ENCODE results near the gene TBC1D5.
A peak's percentile ranks its signal among the peaks of the same experiment; 100 is the strongest.

The TBC1D5 gene

DNA sequence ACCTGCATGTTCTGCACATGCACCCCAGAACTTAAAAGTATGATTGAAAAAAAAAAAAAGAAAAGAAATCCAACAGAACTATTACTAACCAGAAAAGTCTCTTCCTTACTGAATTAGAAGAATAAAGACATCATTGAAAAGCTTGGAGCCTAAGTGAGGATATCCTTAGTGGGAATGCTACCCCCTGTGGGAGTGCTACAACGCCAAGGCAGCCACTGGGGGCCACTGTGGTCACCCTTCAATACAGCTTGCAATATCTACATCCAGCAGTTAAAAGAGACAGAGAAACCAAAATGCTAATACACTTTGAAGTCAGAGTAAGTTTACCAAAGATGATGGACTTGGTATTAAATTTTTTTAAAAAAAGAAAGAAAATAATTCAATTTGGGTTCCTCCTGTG is 565.7 kb downstream of the TBC1D5 start (continued):
- TF ChIP-seq, protein P1, sequence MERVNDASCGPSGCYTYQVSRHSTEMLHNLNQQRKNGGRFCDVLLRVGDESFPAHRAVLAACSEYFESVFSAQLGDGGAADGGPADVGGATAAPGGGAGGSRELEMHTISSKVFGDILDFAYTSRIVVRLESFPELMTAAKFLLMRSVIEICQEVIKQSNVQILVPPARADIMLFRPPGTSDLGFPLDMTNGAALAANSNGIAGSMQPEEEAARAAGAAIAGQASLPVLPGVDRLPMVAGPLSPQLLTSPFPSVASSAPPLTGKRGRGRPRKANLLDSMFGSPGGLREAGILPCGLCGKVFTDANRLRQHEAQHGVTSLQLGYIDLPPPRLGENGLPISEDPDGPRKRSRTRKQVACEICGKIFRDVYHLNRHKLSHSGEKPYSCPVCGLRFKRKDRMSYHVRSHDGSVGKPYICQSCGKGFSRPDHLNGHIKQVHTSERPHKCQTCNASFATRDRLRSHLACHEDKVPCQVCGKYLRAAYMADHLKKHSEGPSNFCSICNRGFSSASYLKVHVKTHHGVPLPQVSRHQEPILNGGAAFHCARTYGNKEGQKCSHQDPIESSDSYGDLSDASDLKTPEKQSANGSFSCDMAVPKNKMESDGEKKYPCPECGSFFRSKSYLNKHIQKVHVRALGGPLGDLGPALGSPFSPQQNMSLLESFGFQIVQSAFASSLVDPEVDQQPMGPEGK (CRISPR knock-in tag; IDR thresholded peaks at IDR 0.05; ENCODE audit: borderline replicate concordance): no peak
- TF ChIP-seq ZNF565 (CRISPR knock-in tag; conservative IDR thresholded peaks at IDR 0.05; ENCODE audit: low read depth): no peak
- TF ChIP-seq ZFP30 (CRISPR knock-in tag; IDR thresholded peaks at IDR 0.05): no peak
- TF ChIP-seq BACH2 (CRISPR knock-in tag; IDR thresholded peaks at IDR 0.05; ENCODE audit: borderline replicate concordance): no peak
- no peak for TF ChIP-seq RARB (CRISPR knock-in tag; IDR thresholded peaks at IDR 0.05)
- TF ChIP-seq SNAI2 (CRISPR knock-in tag; IDR thresholded peaks at IDR 0.05): no peak
- TF ChIP-seq ARNTL (CRISPR knock-in tag; IDR thresholded peaks at IDR 0.05; ENCODE audit: borderline replicate concordance, low read depth): no peak

DNA sequence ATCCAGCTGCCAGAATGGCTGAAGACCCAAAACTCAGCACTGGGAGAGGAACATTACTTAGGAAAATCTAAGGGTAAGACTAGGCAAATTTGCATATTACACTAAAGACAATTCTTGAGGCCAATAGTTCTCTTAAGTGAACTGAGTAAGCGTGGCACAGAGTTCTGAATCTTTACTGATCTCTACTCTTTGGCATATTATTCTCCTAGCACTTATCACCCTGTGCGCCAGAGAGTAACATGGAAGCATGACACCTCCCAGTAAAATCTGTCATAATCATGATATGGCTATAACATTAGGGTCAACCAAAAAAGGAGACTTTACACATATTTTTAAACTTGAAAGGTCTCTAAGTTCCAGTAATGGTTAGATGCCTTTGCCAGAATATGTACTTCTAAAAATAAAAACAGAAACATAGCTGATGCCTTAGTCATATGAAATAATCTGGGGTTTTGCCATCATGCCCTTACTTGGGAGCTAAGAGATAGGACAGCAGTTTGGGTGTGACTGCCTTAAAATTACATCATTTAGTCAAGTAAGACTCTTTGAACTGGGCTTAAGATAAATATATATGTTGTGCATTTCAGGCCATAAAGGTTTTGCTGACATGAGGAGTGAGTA is 567.1 kb downstream of the TBC1D5 start:
- no peak for TF ChIP-seq GLIS3 (CRISPR knock-in tag; IDR thresholded peaks at IDR 0.05)
- no peak for TF ChIP-seq TOX (CRISPR knock-in tag; IDR thresholded peaks at IDR 0.05; ENCODE audit: borderline replicate concordance)
- no peak for TF ChIP-seq OSR1 (CRISPR knock-in tag; IDR thresholded peaks at IDR 0.05)
- TF ChIP-seq, protein P2, sequence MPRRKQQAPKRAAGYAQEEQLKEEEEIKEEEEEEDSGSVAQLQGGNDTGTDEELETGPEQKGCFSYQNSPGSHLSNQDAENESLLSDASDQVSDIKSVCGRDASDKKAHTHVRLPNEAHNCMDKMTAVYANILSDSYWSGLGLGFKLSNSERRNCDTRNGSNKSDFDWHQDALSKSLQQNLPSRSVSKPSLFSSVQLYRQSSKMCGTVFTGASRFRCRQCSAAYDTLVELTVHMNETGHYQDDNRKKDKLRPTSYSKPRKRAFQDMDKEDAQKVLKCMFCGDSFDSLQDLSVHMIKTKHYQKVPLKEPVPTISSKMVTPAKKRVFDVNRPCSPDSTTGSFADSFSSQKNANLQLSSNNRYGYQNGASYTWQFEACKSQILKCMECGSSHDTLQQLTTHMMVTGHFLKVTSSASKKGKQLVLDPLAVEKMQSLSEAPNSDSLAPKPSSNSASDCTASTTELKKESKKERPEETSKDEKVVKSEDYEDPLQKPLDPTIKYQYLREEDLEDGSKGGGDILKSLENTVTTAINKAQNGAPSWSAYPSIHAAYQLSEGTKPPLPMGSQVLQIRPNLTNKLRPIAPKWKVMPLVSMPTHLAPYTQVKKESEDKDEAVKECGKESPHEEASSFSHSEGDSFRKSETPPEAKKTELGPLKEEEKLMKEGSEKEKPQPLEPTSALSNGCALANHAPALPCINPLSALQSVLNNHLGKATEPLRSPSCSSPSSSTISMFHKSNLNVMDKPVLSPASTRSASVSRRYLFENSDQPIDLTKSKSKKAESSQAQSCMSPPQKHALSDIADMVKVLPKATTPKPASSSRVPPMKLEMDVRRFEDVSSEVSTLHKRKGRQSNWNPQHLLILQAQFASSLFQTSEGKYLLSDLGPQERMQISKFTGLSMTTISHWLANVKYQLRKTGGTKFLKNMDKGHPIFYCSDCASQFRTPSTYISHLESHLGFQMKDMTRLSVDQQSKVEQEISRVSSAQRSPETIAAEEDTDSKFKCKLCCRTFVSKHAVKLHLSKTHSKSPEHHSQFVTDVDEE (CRISPR knock-in tag; IDR thresholded peaks at IDR 0.05): no peak
- no peak for TF ChIP-seq ZNF8 (CRISPR knock-in tag; IDR thresholded peaks at IDR 0.05)
- no peak for TF ChIP-seq SNAI2 (CRISPR knock-in tag; IDR thresholded peaks at IDR 0.05)
- TF ChIP-seq ZNF565 (CRISPR knock-in tag; conservative IDR thresholded peaks at IDR 0.05; ENCODE audit: low read depth): no peak
- peak; percentile 82 for ATAC-seq

DNA sequence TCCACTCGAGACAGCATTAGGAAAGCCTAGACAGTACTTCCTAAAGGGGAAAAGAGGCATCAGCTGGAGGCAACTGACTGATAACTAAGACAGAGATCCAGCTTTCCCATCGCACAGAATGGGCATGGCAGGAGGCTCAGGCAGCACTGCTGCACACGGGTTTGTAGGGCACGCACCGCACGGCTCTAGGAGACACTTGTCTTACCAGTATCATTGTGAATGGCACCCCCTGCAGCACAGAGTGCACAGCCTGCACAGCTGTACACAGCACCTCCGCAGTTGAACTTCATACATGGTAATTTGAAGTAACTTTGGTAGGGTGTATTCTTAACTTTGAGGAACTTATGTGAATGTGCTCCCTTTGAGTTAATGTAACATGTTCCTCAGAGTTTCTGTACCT is 576.1 kb downstream of the TBC1D5 start:
- ATAC-seq: no peak
- TF ChIP-seq, protein P3, sequence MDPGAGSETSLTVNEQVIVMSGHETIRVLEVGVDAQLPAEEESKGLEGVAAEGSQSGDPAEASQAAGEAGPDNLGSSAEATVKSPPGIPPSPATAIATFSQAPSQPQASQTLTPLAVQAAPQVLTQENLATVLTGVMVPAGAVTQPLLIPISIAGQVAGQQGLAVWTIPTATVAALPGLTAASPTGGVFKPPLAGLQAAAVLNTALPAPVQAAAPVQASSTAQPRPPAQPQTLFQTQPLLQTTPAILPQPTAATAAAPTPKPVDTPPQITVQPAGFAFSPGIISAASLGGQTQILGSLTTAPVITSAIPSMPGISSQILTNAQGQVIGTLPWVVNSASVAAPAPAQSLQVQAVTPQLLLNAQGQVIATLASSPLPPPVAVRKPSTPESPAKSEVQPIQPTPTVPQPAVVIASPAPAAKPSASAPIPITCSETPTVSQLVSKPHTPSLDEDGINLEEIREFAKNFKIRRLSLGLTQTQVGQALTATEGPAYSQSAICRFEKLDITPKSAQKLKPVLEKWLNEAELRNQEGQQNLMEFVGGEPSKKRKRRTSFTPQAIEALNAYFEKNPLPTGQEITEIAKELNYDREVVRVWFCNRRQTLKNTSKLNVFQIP (CRISPR knock-in tag; IDR thresholded peaks at IDR 0.05; ENCODE audit: borderline replicate concordance, low read depth): no peak
- no peak for TF ChIP-seq SNAI2 (CRISPR knock-in tag; IDR thresholded peaks at IDR 0.05)
- TF ChIP-seq ZFP30 (CRISPR knock-in tag; IDR thresholded peaks at IDR 0.05): no peak
- TF ChIP-seq ESRRG (CRISPR knock-in tag; IDR thresholded peaks at IDR 0.05): no peak
- TF ChIP-seq ZNF8 (CRISPR knock-in tag; IDR thresholded peaks at IDR 0.05): no peak
- TF ChIP-seq, protein P4, sequence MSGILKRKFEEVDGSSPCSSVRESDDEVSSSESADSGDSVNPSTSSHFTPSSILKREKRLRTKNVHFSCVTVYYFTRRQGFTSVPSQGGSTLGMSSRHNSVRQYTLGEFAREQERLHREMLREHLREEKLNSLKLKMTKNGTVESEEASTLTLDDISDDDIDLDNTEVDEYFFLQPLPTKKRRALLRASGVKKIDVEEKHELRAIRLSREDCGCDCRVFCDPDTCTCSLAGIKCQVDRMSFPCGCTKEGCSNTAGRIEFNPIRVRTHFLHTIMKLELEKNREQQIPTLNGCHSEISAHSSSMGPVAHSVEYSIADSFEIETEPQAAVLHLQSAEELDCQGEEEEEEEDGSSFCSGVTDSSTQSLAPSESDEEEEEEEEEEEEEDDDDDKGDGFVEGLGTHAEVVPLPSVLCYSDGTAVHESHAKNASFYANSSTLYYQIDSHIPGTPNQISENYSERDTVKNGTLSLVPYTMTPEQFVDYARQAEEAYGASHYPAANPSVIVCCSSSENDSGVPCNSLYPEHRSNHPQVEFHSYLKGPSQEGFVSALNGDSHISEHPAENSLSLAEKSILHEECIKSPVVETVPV (CRISPR knock-in tag; IDR thresholded peaks at IDR 0.05): no peak
- TF ChIP-seq ZNF70 (CRISPR knock-in tag; IDR thresholded peaks at IDR 0.05): no peak
- TF ChIP-seq, protein P2 (CRISPR knock-in tag; IDR thresholded peaks at IDR 0.05): no peak
- TF ChIP-seq GLIS3 (CRISPR knock-in tag; IDR thresholded peaks at IDR 0.05): no peak
- no peak for TF ChIP-seq PPARA (CRISPR knock-in tag; IDR thresholded peaks at IDR 0.05; ENCODE audit: borderline replicate concordance)
- no peak for TF ChIP-seq ZC3H10 (CRISPR knock-in tag; IDR thresholded peaks at IDR 0.05)
- no peak for TF ChIP-seq ISL1 (CRISPR knock-in tag; IDR thresholded peaks at IDR 0.05)

Data from SK-N-SH treated with all-trans-retinoic acid at 6 μM for 48 hours (cell line).